Middle frontal gyrus (tissue), 1 donor: Measurements from ENCODE around the gene SMYD1.
A peak's percentile ranks its signal among the peaks of the same experiment; 100 is the strongest.

Experiments used
- DNase-seq: peaks from one replicate; pipeline ENCODE4 v3.0.0-alpha.2; 2015; ENCODE audit warnings: low spot score; ENCODE audit errors: extremely low spot score

SMYD1 gene

GRCh38 chr2:88055371-88056128, 12.1 kb upstream of the SMYD1 start, which contains the start of gene KRCC1:
TSS of gene KRCC1 (minus strand) at chr2:88055783. CDS start at chr2:88028563, 27,220 bp downstream.
- DNase-seq: peak; percentile 92

GRCh38 chr2:88057437-88057844, 10.2 kb upstream of the SMYD1 start:
- no peak for DNase-seq

GRCh38 chr2:88058191-88058590, 9.4 kb upstream of the SMYD1 start:
- no peak for DNase-seq

- peak; percentile 33 for DNase-seq
Measured at GRCh38 chr2:88059979-88060906, 7.4 kb upstream of the SMYD1 start.

- DNase-seq: no peak
Measured at GRCh38 chr2:88060907-88061275, 6.7 kb upstream of the SMYD1 start.

- DNase-seq: no peak
Measured at GRCh38 chr2:88061295-88061694, 6.3 kb upstream of the SMYD1 start.

- no peak for DNase-seq
Measured at GRCh38 chr2:88066543-88066942, 1.1 kb upstream of the SMYD1 start.

- DNase-seq: no peak
Measured at GRCh38 chr2:88067189-88067588, 436 bp upstream of the SMYD1 start.

GRCh38 chr2:88068044-88068443, 419 bp downstream of the SMYD1 start:
- DNase-seq: no peak

GRCh38 chr2:88069117-88069516, 1.5 kb downstream of the SMYD1 start:
- DNase-seq: no peak

- no peak for DNase-seq
Measured at GRCh38 chr2:88070055-88070454, 2.4 kb downstream of the SMYD1 start.

GRCh38 chr2:88071365-88071764, 3.7 kb downstream of the SMYD1 start:
- no peak for DNase-seq

GRCh38 chr2:88074150-88074549, 6.5 kb downstream of the SMYD1 start:
- DNase-seq: no peak

- no peak for DNase-seq
Measured at GRCh38 chr2:88074854-88075292, 7.2 kb downstream of the SMYD1 start.

GRCh38 chr2:88077080-88077479, 9.5 kb downstream of the SMYD1 start:
- no peak for DNase-seq

GRCh38 chr2:88078643-88079172, 11.1 kb downstream of the SMYD1 start:
- no peak for DNase-seq

GRCh38 chr2:88080545-88080944, 12.9 kb downstream of the SMYD1 start:
- DNase-seq: no peak

GRCh38 chr2:88081924-88082608, 14.4 kb downstream of the SMYD1 start:
- DNase-seq: no peak

- peak; percentile 62 for DNase-seq
Measured at GRCh38 chr2:88082781-88083180, 15.2 kb downstream of the SMYD1 start.

- DNase-seq: no peak
Measured at GRCh38 chr2:88085099-88085498, 17.5 kb downstream of the SMYD1 start.

- no peak for DNase-seq
Measured at GRCh38 chr2:88085602-88086001, 18.0 kb downstream of the SMYD1 start.
